Loucy (cell line): ENCODE data around the gene CD8B.

ENCODE experiments used
- EZH2phosphoT487 ChIP-seq: fragments of 200-600 bp; IDR thresholded peaks from 2 replicates; pipeline ENCODE4 v1.6.1; 2018; ENCODE audit warnings: antibody characterized with exemption, mild to moderate bottlenecking, moderate library complexity, borderline replicate concordance
- TF ChIP-seq, protein P1 (sequence below): fragments of 200-600 bp; sonication (generic); conservative IDR thresholded peaks from 2 replicates; pipeline ENCODE4 v1.5.1; 2014; ENCODE audit warnings: mild to moderate bottlenecking, antibody characterized with exemption, low read length

DNA sequence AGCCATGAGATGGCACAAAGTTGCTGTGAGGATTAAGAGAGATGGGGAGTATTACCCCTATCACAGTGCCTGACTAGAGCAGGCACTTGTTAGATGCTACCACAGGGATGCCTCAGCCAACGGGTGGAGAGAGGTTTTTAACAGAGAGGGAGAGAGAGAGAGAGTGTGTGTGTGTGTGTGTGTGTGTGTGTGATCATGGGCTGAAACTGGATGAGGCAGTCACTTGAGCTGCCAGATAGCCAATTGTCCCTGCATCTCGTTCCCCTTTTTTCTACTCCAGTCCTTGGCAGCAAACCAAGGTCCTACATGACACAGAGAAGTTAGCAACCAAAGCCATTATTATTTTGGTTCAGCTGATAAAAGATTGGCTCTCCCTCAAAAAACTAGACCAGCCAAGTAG lies 74.0 kb downstream of the CD8B start:
- TF ChIP-seq, protein P1, sequence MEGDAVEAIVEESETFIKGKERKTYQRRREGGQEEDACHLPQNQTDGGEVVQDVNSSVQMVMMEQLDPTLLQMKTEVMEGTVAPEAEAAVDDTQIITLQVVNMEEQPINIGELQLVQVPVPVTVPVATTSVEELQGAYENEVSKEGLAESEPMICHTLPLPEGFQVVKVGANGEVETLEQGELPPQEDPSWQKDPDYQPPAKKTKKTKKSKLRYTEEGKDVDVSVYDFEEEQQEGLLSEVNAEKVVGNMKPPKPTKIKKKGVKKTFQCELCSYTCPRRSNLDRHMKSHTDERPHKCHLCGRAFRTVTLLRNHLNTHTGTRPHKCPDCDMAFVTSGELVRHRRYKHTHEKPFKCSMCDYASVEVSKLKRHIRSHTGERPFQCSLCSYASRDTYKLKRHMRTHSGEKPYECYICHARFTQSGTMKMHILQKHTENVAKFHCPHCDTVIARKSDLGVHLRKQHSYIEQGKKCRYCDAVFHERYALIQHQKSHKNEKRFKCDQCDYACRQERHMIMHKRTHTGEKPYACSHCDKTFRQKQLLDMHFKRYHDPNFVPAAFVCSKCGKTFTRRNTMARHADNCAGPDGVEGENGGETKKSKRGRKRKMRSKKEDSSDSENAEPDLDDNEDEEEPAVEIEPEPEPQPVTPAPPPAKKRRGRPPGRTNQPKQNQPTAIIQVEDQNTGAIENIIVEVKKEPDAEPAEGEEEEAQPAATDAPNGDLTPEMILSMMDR: no peak
- TF ChIP-seq EZH2phosphoT487: no peak
